Stimulated activated CD8-positive, alpha-beta memory T cell treated with anti-CD3 and anti-CD28 coated beads, Interleukin-15, amount 100 ng/mL, for 4 hours (primary cell): ENCODE measurements around the gene MRPL37.
"Not testable (repeated sequence)": the region's sequence is repeated elsewhere in the genome, so short reads cannot be mapped to it uniquely, and the experiment has no call there.

Experiments used
- DNase-seq, 2 donors: peaks; one replicate each; pipeline ENCODE4 v3.0.0-alpha.2; 2020; ENCODE audit warnings: low read depth in 2 of 2

MRPL37 gene

GRCh38 chr1:54172614-54173599, 27.1 kb upstream of the MRPL37 start:
- no peak for DNase-seq

DNA sequence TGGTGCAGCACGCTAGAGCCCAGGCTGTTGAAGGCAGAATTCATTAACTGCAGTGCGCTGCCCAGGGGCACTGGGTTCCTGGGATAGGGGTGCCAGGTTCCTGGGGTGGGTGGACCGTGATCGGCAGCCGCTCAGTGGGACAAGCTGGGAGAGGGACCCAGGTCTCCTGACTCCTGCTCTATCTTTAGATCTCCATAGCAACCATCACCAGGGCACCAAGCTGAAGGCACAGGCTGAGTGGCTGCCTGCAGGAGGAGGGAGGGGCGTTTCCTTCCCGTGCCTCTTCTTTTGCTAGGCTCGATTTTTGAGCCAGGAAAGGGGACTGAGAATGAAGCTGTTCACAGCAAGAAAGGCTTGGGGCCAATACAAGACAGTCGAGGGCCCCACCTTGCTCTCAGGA, 26.3 kb upstream of the MRPL37 start:
- no peak for DNase-seq

DNA sequence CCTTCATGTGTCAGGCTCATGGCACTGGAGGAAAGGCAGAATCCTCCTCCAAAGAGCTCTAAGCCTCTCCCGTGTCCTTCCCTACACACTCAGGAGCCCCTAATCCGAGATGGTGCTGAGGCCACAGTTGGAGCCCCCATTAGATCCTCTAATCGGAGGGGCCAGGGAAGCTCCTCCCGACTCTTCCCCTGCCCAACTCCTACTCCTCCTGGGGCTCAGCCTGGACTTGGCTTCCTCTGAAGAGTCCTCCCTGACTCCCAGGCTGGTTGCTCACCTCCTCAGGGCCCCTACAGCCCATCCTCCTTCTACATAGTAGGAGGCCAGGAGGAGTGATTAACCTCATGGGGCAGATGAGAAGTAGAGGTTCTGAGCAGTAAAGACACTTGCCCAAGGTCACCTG, 25.9 kb upstream of the MRPL37 start:
- no peak for DNase-seq

- DNase-seq, result no peak
These were observed 23.2 kb upstream of the MRPL37 start for GRCh38 chr1:54176621-54177327.

DNA sequence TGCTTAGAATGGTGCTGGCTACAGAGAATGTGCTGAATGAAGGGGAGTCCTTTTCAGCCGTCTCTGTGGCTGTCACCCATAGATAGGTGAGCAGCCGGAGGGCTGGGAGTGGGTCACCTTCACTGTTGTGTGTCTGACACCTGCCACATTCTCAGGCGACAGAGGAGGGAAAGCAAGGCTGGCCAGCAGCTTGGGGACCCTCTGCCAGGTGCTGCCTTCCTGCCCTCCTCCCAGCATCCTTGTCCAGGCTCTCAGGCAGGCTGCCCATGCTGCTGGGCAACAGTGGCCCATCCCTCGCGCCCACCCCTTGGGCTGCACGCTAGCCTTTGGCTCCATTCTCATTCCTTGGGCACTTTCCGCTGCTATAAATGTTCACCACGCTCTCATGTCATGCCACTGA, 22.2 kb upstream of the MRPL37 start:
- no peak for DNase-seq

GRCh38 chr1:54178296-54179070, 21.5 kb upstream of the MRPL37 start:
- no peak for DNase-seq

DNA sequence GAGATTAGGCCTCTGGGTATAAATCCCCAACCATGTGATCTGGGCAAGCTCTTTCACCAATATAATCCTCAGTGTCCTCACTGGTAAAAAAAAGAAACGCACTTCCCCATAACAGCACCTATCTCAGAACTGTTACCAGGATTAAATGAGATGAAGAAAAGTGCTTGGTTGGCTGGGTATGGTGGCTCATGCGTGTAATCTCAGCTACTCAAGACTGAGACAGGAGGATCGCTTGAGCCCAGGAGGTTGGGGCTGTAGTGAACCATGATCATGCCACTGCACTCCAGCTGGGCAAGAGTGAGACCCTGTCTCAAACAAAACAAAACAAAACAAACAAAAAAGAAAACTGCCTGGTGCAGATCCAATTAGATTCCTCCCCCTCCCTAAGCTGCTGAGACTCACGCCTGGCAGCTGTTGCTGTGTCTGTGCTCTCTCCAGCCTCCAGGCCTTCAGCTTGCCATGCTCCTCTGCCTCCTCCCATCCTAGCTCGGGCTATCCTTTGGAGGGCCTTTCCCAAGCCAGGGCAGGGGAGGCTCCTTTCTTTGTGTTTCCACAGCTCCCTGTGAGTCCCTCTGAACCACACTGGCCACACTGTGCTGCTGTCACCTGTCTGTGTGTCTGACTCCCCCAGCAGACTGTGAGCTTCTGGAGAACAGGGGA, 19.1 kb upstream of the MRPL37 start:
- DNase-seq, result no peak

GRCh38 chr1:54186056-54186455, 13.9 kb upstream of the MRPL37 start:
- no peak for DNase-seq

DNA sequence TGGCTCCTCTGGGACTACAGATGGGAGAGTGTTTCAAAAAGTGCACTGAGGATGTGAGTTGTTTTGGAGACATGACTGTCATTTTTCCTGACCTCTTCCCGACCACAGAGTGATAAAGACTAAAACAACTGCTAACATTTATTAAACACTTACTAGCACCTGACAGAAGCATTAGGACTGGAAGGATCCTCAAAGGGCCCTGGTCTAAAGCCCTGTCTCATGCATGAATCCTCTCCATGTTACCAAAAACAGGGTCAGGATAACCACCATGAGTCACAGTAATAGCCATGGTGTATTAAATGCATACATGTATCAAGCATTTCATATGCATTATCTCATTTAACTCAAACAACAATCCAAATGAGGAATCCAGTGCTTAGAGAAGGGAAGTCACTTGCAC, 11.7 kb upstream of the MRPL37 start:
- no peak for DNase-seq

DNA sequence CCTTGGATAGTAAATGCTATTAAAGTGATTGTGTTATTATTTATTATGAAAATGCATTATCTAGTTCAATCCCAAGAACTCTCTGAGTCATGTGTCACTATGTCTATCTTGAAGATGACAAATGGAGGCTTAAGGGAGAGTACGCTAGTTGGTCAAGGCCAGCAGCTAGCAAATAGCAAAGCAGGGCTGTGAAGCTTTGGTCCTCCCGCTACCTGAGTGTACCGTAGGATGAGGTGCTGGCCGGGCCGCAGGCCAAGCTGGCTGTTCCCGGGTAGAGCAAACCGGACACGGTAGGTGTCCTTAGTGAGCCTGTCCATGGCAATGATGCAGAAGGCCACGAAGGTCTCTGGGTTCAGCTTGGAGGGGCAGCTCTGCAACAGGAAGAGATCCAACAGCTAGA, 9.4 kb upstream of the MRPL37 start:
- no peak for DNase-seq

DNA sequence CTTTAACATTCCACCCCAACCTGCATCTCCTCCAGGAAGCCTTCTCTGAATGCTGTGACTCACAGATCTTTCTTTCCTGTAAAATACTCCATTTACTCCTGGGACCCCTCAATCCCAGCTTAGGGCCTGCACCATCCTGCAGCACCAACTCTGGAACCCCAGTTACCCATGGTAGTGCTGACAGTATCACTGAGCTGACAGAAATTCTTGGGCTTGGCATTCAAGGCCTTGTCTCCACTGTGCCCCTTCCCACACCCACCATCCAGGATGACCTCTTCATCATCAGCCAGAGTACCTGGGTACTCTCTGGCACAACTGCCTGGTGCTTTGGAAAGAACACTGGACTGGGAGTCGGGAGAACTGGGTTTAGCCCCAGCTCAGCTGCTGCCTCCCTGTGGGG, 8.4 kb upstream of the MRPL37 start:
- DNase-seq, result no peak

GRCh38 chr1:54193453-54193852, 6.5 kb upstream of the MRPL37 start:
- no peak for DNase-seq

DNA sequence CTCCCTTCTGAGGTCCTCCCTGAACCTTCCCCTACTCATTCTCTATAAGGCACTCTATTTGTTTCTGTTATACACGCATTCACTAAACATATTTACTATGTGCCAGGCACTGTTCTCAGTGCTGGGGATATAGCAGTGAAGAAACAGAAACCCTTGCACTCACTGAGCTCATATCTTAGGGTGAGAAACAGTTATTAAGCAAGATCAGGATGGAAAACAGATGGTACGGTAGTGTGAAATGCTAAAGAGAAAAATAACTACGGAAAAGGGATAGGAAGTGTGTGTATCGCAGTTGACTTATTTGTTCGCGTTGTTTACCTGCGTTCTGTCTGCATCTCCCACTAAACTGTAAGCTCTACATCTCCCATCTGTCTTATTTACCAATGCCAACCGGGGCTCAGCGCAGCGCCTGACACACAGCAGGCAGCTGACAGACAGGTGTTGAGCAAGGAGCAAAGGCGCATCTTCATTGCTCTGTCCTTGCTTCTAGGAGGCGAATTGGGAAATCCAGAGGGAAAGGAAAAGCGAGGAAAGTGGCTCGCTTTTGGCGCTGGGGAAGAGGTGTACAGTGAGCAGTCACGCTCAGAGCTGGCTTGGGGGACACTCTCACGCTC, 709 bp upstream of the MRPL37 start:
- no peak for DNase-seq

- no peak for DNase-seq
These were observed 591 bp downstream of the MRPL37 start for GRCh38 chr1:54200519-54200997.

GRCh38 chr1:54204199-54204598, 4.2 kb downstream of the MRPL37 start:
- no peak for DNase-seq

- DNase-seq, result no peak
These were observed 7.3 kb downstream of the MRPL37 start for GRCh38 chr1:54207287-54207686.

- not testable (repeated sequence) for DNase-seq
These were observed 7.9 kb downstream of the MRPL37 start for GRCh38 chr1:54207896-54208295.

- DNase-seq, result no peak
These were observed 12.9 kb downstream of the MRPL37 start for GRCh38 chr1:54212872-54213271.

DNA sequence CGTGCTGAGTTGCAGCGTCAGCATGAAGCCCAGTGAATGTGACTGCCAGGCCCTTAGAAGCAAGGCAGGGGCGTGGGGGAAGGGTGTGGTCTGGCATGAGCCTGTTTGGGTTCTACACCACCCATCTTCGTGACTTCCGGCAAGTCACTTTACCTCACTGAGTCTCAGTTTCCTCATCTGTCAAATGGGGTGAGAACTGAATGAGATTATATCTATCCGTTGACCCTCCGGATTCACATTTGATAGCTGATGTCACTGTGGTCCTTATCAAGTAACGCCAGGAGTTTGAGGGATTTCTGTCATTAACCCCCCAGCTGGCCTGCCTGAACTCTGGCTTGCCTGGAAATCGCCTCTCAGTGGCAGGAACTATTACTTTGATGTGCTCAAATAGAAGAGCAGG, 15.6 kb downstream of the MRPL37 start:
- DNase-seq, result no peak

GRCh38 chr1:54218883-54219687, 19.1 kb downstream of the MRPL37 start:
- no peak for DNase-seq
